CD4-positive, alpha-beta T cell treated with Interleukin-17A for 1 hour (primary cell): ENCODE results near the gene ZC3H11A.
"Not testable (repeated sequence)": the region's sequence is repeated elsewhere in the genome, so short reads cannot be mapped to it uniquely, and the experiment has no call there.

ENCODE experiments used
- DNase-seq: peaks from one replicate; pipeline ENCODE4 v3.0.0-alpha.2; 2020

ZC3H11A gene

DNA sequence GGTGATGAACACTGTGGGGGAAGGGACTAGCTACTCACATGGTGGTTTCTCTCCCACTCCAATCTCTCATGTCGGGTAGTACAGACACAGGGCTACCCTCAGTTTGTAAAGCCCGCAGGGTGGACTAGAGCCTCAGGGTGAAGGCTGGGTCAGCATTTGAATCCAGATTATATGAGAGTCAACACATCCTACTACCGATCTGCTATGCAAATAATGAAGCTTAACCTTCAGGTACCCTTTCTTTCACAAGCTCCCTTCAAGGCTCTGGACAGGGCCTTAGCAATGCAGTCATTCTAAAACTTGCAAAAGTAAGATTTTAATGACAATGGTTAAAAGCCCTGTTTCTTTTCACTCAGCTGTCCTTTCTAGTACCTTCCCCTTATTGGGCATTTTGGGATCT, 5.5 kb upstream of the ZC3H11A start:
- no peak for DNase-seq

DNA sequence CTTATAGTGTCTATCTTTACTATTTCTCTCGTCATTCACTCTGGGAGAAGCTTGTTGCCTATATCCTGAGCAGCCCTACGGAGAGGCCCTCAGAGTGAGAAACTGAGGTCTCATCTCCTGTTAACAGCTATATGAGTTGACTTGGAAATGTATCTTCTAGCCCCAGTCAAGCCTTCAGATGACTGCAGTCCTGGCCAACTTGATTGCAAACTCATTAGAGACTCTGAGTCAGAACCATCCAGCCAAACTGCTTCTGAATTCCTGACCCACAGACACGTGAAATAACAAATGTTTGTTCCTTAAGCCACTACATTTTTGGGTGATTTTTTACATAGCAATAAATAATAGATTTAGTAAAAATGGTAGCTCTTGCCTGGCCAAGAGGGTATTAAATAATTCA, 3.9 kb upstream of the ZC3H11A start:
- DNase-seq, result no peak

DNA sequence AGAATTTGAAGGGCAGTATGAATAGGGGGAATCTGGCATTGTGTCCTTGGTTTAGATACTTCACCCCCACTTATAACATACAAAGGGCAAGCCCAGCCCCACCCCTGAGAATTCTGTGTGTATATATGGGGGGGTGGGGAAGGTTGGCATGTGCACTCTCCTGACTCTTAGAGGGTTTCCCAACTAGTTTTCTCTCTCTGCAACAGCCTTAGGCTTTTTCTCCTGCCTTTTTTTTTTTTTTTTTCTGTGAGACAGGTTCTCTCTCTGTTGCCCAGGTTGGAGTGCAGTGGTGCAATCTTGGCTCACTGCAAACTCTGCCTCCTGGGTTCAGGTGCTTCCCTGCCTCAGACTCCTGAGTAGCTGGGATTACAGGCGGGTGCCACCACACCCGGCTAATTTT, 2.9 kb upstream of the ZC3H11A start:
- no peak for DNase-seq

DNA sequence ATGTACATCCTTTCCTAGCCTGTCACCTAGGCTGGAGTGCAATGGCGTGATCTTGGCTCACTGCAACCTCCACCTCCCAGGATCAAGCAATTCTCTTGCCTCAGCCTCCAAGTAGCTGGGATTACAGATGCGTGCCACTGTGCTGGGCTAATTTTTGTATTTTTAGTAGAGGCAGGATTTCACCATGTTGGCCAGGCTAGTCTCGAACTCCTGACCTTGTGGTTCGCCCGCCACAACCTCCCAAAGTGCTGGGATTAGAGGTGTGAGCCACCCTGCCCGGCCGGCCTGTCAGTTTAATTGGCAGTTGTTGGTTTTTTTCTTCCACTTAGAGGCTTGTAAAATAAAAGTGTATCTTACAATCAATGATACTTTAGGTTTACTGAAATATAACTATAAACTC, 1.9 kb upstream of the ZC3H11A start:
- not testable (repeated sequence) for DNase-seq

DNA sequence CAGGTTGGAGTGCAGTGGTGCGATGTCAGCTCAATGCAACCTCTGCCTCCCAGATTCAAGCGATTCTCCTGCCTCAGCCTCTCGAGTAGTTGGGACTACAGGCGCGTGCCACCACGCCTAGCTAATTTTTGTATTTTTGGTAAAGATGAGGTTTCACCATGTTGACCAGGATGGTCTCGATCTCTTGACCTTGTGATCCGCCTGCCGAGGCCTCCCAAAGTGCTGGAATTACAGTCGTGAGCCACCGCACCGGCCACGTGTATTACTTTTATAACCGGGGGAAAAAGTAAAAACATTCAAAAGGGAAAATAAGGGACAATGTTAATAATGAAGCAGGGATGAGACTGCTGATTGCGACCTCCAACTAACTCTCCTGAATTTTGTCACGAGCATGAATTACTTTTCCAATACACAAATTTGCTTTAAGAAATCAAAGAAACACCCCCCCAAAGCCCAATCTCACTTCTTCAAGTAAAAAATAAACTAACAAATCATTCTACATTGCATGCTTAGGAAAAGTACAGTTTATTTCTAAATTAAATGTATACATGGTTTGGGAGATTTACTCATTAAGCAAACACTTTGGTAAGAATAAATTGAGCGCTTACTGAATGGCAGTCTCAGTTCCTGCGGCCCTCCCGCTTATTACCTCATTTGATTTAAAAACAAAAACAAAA, 521 bp upstream of the ZC3H11A start:
- no peak for DNase-seq

DNA sequence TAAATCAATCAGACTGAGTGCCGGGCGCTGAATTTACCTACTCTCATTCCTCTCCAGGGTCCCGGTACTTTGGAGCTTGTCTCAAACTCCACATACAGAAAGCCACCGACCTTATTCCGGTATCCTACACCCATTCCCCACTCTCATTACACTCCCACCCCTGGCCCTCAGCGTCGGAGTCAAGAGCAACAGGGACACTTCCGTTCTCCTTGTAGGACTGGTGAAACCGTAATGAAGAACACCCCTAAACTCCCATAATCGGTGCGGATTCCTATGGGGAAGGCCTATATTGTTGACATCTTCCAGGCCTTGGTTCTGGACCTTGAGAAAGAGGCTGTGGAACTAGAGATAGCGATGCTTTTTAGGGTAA, 798 bp downstream of the ZC3H11A start:
- peak; percentile 37 for DNase-seq

DNA sequence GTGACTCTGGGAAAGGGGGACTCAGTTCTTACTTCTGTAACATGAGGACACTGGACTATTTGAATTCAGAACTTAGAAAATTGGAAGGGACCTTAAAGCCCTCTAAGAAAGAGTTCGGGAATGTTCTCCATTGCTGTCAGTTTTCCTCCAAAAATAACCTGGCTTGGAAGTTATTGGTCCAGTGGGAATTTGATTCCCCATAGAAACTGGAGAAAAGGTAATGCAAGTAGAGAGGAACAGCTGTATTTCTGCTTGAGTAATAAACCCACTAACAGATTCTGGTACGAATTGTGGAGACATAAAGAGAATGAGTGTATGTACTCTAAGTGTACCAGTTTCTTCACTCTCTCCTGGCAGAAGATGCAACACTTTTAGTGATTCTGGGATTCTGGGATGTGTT, 1.8 kb downstream of the ZC3H11A start:
- DNase-seq, result no peak

DNA sequence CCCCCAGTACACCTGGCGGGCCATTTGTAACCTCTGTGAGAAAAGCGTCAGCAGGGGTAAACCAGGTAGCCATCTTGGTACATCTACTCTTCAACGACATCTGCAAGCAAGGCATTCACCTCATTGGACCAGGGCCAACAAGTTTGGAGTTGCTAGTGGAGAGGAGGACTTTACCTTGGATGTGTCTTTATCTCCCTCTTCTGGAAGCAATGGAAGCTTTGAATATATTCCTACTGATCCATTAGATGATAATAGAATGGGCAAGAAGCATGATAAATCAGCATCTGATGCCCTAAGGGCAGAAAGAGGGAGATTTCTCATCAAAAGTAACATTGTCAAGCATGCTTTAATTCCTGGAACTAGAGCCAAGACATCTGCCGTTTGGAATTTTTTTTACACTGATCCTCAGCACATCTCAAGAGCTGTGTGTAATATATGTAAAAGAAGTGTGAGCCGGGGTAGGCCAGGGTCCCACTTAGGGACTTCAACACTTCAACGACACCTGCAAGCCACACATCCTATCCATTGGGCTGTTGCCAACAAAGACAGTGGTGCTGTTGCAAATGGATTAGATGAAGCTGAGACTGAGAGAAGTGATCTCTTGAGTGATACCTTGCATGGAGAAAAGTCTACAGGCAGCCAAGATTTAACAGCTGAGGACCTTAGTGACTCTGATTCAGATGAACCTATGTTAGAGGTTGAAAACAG, 2.7 kb downstream of the ZC3H11A start:
- no peak for DNase-seq

DNA sequence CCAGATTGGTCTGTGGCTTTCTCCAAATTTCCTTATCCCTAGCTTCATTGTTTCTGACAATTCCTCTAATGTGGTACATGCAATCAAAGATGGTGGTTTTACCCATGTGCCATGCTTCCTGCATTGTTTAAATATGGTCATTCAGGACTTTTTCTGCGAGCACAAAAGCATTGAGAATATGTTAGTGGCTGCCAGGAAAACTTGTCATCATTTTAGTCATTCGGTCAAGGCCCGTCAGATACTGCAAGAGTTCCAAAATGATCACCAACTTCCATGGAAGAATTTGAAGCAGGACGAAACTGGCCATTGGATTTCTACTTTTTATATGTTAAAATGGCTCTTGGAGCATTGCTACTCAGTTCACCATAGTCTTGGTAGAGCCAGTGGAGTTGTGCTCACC, 3.7 kb downstream of the ZC3H11A start:
- no peak for DNase-seq

DNA sequence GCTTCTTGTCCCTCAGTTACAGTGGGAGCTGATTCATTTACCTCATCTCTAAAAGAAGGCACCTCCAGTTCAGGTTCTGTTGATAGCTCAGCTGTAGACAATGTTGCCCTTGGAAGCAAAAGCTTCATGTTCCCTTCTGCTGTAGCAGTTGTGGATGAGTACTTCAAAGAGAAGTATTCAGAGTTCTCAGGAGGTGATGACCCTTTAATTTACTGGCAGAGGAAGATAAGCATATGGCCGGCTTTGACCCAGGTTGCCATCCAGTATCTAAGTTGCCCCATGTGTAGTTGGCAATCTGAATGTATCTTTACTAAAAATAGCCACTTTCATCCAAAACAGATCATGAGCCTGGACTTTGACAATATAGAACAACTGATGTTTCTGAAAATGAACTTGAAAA, 4.5 kb downstream of the ZC3H11A start:
- no peak for DNase-seq

DNA sequence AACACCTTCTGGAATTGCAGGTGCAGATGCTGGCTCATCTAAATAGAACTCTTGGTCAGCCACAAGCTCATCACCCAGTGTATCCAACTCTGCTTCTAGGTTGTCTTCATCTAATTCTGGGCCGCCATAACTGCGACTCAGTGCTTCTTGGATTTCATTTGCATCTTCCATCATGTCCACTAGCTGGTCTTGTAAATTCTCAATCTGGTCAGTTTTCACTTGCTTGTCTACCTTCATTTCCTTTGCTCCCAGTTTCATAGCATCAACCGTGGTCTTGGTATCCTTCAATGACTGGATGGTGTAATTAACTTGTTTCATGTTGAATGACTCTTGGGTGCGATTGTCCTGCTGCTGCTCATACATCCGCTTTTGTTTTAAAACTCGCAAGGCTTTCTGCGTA, 10.3 kb downstream of the ZC3H11A start:
- DNase-seq, result no peak

DNA sequence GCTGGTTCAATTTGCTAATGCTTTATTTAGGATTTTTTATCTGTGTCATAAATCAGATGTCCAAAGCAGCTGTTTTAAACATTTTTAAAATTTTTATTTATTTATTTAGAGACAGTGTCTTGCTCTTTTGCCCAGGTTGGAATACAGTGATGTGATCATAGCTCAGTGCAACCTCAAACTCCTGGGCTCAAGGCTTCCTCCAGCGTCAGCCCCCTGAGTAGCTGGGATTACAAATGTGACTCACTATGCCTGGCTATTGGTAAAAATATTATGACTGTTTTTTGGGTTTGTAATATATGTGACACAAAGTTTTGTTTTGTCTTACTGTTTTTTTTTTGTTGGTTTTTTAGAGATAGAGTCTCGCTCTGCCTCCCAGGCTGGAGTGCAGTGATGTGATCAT, 11.8 kb downstream of the ZC3H11A start:
- DNase-seq, result no peak

DNA sequence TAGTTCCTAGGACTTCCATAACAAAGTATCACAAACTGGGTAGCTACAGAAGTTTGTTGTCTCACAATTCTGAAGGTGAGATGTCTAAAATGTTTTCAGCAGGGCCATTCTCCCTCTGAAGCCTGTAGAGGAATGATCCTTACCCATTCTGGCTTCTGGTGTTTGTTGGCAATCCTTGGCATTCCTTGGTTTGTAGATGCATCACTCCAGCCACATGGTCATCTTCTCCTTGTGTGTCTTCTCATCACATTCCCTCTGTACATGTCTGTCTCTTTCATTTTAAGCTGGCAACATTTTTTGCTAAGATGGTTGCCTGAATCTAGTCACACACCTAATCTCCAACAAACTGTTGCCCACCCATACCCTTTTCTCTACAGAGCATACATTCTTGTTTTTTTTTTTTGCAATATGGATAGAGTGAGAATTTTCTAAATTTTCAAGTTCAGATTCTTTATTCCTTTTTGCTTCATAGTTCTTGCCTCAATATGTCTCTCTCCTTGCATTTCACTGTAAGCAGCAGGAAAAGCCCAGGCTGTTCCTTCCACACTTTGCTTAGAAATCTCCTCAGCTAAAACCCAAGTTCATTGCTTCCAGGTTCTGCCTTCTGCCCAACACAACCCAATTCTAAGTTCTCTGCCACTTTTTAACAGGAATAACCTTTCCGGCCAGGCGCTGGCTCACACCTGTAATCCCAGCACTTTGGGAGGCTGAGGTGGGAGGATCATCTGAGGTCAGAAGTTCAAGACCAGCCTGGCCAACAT, 18.3 kb downstream of the ZC3H11A start:
- DNase-seq, result no peak

DNA sequence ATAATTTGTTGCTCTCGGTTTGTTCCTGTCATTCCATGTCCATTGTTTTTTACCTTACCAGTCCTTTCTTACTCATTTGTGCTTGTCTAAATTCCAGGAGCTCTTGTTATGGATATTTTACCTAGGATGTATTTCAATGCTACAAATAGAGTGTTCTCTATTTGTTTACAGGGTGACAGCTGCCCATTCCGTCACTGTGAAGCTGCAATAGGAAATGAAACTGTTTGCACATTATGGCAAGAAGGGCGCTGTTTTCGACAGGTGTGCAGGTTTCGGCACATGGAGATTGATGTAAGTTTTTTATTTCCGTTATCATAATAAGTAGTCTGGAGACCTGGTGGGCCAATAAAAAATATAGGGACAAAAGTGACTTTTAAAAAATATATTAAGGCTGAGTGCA, 23.0 kb downstream of the ZC3H11A start:
- DNase-seq, result no peak

DNA sequence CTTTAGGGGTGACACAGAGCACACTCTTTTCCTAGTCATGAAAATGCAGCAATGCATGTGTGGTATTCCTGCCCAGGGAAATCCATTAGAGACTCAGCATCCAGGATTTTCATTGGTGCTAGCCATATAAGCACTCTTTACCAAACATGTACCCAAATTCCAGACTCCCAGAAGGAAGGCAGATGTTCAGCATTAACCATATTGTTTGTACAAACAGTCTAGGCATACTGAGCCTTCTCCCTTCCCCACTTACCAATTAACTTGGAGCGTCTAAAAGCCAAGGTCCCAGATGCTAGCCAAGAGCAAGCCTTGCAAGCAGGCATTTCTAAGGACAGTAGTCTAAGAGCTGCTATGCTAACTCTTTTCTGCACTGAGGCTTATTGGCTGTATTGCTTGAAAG, 27.9 kb downstream of the ZC3H11A start:
- DNase-seq, result no peak

DNA sequence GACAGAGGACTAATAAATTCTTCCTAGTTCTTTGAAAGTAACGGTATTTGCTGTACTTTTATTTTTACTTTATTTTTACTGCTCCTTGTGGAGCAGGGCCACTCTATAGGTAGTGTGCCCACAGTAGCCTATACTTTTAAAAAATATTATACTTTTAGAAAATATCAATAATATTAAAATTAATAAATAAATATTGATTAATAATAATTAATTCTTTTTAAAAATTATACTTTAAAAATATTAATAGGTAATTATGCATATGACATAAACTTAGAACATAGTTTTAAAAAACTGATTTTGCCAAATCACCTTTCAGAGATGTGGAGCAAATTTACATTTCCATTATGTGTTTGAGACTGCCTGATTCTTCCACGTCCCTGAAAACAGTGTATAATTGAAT, 30.8 kb downstream of the ZC3H11A start:
- DNase-seq, result no peak

DNA sequence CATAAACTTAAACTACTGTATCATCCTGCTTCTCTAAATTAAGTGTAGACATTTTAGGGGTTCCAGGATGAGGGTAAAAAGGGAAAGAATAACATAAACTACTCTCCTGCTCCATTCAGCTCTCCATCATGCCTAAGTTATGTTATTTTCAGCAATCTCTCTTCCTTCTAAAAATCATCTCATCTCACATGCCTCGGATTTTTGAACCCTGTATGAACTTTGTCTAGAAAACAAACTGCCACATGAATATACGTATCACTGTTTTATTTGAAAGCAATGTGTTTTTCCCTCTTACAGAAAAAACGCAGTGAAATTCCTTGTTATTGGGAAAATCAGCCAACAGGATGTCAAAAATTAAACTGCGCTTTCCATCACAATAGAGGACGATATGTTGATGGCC, 32.6 kb downstream of the ZC3H11A start:
- no peak for DNase-seq

DNA sequence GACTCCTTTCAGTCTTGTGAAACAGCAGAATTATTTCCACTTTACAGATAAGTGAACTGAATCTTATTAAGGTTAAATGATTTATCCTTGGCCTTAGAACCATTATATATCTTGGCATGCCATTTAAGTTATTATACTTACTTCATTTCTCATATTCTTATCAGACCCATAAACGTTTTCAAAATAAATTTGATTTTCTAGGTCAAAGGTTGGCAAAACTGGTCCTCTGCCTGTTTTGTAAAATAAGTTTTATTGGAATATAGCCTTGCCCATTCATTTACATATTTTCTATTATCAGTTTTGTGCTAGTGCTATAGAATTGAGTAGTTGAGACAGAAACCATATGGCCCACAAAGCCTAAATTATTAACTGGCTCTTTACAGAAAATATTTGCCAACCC, 33.1 kb downstream of the ZC3H11A start:
- DNase-seq, result no peak

DNA sequence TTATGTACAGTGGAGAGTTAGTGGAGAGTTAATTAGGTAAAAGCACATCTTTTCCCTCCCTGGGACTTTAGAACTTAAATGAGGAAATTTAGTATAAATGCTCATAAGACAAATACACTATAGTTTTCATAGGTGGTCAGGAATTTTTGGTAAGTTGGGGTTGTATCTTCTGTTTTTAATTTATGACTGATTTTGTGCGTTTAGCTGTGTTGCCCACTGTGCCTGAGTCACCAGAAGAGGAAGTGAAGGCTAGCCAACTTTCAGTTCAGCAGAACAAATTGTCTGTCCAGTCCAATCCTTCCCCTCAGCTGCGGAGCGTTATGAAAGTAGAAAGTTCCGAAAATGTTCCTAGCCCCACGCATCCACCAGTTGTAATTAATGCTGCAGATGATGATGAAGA, 33.8 kb downstream of the ZC3H11A start:
- not testable (repeated sequence) for DNase-seq

DNA sequence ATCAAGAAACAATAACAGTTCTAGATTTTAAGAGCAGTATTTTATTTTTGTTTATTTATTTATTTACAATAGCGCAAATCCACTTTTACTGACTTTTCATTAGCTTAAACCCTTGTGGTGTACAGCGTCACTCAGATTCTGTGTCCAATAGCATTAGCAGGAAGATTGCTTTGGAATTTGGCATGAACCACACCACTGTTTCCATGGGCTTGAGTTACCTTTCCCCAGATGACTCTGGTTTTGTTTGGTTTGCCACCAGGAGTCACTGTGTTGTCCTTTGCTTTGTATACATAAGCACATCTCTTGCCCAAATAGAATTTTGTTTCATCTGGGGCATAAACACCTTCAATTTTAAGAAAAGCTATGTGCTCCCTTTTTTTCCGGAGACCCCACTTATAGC, 40.1 kb downstream of the ZC3H11A start:
- no peak for DNase-seq

DNA sequence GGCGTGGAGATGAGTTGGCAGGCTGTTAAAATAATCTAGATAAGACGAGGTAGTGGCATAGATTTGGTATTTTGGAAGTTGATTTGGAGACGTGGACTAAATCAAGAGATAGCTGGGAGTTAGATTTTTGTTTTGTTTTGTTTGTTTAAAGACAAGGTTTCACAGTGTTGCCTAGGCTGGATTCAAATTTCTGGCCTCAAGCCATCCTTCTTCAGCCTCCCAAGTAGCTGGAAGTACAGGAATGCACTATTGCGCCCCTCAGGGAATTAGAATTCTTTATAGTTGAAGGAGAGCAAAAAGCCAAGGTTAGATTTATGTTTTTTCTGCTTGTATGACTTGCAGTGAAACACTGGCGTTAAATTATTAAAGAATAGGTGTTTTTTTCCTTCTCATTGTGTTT, 43.7 kb downstream of the ZC3H11A start:
- no peak for DNase-seq

DNA sequence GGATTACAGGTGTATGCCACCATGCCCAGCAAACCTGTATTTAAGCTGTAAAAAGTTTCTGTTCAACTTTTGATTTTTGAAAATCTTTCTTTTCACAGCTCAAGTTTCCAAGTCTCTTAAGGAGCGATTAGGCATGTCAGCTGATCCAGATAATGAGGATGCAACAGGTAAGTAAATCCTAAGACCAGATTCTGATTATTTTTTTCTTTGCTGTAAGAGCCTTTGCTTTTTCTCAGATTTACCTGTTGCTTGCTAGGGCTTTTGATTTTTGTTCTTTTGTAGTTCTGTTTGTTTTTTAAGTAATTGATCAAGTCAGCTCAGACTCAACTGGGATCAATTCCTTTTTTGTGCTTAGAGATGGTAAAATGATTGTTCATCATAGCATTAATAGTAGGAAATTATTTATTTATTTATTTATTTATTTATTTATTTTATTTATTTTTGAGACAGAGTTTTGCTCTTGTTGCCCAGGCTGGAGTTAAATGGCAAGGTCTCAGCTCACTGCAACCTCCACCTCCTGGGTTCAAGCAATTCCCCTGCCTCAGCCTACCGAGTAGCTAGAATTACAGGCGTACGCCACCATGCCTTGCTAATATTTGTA, 44.9 kb downstream of the ZC3H11A start:
- DNase-seq, result no peak

DNA sequence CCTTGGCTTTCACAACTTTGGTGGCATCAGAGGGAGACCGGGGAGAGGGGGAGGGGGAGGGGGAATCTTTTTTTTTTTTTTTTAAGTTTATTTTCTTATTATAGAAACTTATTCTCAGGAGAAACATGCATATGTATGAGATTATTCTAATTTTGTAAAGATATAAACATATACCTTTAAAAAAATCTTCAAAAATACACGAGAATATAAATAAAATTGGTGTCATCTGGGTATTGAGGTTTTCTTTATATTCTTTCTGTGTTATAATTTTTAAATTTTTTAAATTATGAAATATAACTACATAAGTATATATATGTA, 47.1 kb downstream of the ZC3H11A start:
- DNase-seq, result no peak

DNA sequence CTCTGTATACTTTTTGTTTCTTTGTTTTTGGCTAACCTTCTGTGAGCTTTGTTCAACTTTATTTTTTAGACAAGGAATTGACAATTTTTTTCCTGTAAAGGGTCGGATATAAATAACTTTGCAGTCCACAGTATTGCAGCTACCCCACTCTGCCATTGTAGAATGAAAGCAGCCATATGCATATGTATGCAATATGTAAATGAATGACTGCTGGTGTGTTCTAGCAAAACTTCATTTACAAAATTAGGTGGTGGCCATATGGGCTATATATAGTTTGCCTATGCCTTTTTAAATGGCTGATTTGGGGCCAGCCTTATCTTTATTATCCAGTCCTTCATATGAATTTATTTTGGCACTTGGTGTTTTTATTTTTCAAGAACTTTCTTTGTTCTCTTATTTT, 48.0 kb downstream of the ZC3H11A start:
- DNase-seq, result no peak
